Measurements from ENCODE around the gene OSBPL6. TPM values are rescaled to one million over a fixed set of nuclear protein-coding genes. Genes with fewer than 3 reads are reported as not detected.

Gene OSBPL6
- total and polyA plus RNA-seq, 3 donors from 2014 or later: 1.7 to 3.8 (median 2.6) TPM

- intact Hi-C loops (cut with DNase I; ENCODE audit: low total_unique reads): no loop called here
- WGBS, 2 donors: 92 to 94% methylated on average over 9 of the region's 9 CpGs
- no peak for DNase-seq
Measured at GRCh38 chr2:178331474-178332432, 137.4 kb downstream of the OSBPL6 start.

GRCh38 chr2:178333851-178334250 is 139.5 kb downstream of the OSBPL6 start:
- WGBS, 2 donors: 46 to 64% methylated on average over 3 of the region's 3 CpGs
- intact Hi-C loops (cut with DNase I; ENCODE audit: low total_unique reads): no loop called here
- TF ChIP-seq, protein P1, sequence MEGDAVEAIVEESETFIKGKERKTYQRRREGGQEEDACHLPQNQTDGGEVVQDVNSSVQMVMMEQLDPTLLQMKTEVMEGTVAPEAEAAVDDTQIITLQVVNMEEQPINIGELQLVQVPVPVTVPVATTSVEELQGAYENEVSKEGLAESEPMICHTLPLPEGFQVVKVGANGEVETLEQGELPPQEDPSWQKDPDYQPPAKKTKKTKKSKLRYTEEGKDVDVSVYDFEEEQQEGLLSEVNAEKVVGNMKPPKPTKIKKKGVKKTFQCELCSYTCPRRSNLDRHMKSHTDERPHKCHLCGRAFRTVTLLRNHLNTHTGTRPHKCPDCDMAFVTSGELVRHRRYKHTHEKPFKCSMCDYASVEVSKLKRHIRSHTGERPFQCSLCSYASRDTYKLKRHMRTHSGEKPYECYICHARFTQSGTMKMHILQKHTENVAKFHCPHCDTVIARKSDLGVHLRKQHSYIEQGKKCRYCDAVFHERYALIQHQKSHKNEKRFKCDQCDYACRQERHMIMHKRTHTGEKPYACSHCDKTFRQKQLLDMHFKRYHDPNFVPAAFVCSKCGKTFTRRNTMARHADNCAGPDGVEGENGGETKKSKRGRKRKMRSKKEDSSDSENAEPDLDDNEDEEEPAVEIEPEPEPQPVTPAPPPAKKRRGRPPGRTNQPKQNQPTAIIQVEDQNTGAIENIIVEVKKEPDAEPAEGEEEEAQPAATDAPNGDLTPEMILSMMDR (IDR thresholded peaks at IDR 0.05): no peak
- no peak for TF ChIP-seq POLR2A (IDR thresholded peaks at IDR 0.05)

More at GRCh38 chr2:178331474-178332432, 137.4 kb downstream of the OSBPL6 start:
- Histone ChIP-seq H3K36me3 (ENCODE audit: low read depth, missing control alignments) (no peaks in the 10 kb centered on the region), H3K4me3 (no peak overlapping the region), H3K4me1 (no peaks in the 10 kb centered on the region), H3K9me3 (no peaks in the 10 kb centered on the region), H3K27ac (no peak overlapping the region), H3K27me3 (no peaks in the 10 kb centered on the region)
- no peak for TF ChIP-seq POLR2A (IDR thresholded peaks at IDR 0.05)
- TF ChIP-seq, protein P1 (IDR thresholded peaks at IDR 0.05): no peak

GRCh38 chr2:178335230-178335629 is 140.9 kb downstream of the OSBPL6 start:
- Histone ChIP-seq H3K9me3 (no peaks in the 10 kb centered on the region), H3K36me3 (ENCODE audit: low read depth, missing control alignments) (no peaks in the 10 kb centered on the region), H3K4me1 (no peaks in the 10 kb centered on the region), H3K27me3 (no peaks in the 10 kb centered on the region), H3K4me3 (no peak overlapping the region), H3K27ac (no peak overlapping the region)
- intact Hi-C loops (cut with DNase I; ENCODE audit: low total_unique reads): no loop called here
- DNase-seq: no peak
- TF ChIP-seq, protein P1 (IDR thresholded peaks at IDR 0.05): no peak
- TF ChIP-seq POLR2A (IDR thresholded peaks at IDR 0.05): no peak

More at GRCh38 chr2:178333851-178334250, 139.5 kb downstream of the OSBPL6 start:
- no peaks in the 10 kb centered on the region for H3K36me3 ChIP-seq (ENCODE audit: low read depth, missing control alignments)
- H3K4me1 ChIP-seq: no peaks in the 10 kb centered on the region
- H3K27ac ChIP-seq: no peak overlapping the region
- DNase-seq: no peak
- no peaks in the 10 kb centered on the region for H3K9me3 ChIP-seq
- no peaks in the 10 kb centered on the region for H3K27me3 ChIP-seq
- no peak overlapping the region for H3K4me3 ChIP-seq

DNA sequence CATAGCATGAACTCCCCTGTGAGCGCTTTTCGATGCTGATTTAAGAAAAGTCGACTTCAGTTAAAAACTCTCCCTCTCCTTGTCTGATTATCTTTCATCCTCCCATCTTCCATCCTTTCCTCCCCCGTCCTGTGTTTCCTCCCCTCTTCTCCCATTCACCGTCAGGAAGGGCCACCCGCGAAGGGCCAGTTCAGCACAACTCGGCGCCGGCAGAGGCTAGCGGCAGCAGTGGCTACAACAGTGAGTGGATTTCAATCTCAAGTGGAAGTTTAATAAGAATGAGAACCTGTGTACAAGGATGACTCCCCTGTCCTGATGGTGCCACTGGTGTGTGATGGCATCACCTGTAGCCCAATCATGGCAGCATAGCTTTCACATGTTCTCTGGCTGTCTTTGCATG is 149.8 kb downstream of the OSBPL6 start:
- Histone ChIP-seq H3K4me3 (no peak overlapping the region), H3K36me3 (ENCODE audit: low read depth, missing control alignments) (no peaks in the 10 kb centered on the region), H3K27ac (no peak overlapping the region), H3K9me3 (no peaks in the 10 kb centered on the region), H3K4me1 (no peaks in the 10 kb centered on the region), H3K27me3 (no peaks in the 10 kb centered on the region)
- 84 to 90% methylated on average over 11 of the region's 11 CpGs for WGBS, 2 donors
- intact Hi-C loops (cut with DNase I; ENCODE audit: low total_unique reads): no loop called here
- no peak for TF ChIP-seq POLR2A (IDR thresholded peaks at IDR 0.05)
- TF ChIP-seq, protein P1 (IDR thresholded peaks at IDR 0.05): no peak
- DNase-seq: no peak
